NCI-H1092 treated with DMSO at 0.1 percent for 48 hours (cell line): ENCODE measurements around the gene CD46.

Experiments used
- DNase-seq: peaks from one replicate; lab custom pipeline; 2025; lab: John Stamatoyannopoulos, UW

CD46 gene

GRCh38 chr1:207828046-207828445, 76.2 kb downstream of the CD46 start:
- DNase-seq: no peak

GRCh38 chr1:207828485-207829158, 76.8 kb downstream of the CD46 start:
- peak; percentile 50 for DNase-seq

GRCh38 chr1:207829576-207829975, 77.7 kb downstream of the CD46 start:
- DNase-seq: no peak

GRCh38 chr1:207830788-207831187, 78.9 kb downstream of the CD46 start:
- DNase-seq: no peak

- no peak for DNase-seq
These were observed 79.9 kb downstream of the CD46 start for GRCh38 chr1:207831517-207832327.

GRCh38 chr1:207832796-207833195, 80.9 kb downstream of the CD46 start:
- no peak for DNase-seq

- no peak for DNase-seq
These were observed 81.5 kb downstream of the CD46 start for GRCh38 chr1:207833381-207833780.

GRCh38 chr1:207833956-207834660, 82.3 kb downstream of the CD46 start:
- no peak for DNase-seq

- DNase-seq: no peak
These were observed 84.1 kb downstream of the CD46 start for GRCh38 chr1:207835958-207836357.

- DNase-seq: no peak
These were observed 84.9 kb downstream of the CD46 start for GRCh38 chr1:207836591-207837347.

- no peak for DNase-seq
These were observed 85.8 kb downstream of the CD46 start for GRCh38 chr1:207837673-207838072.

- DNase-seq: no peak
These were observed 86.6 kb downstream of the CD46 start for GRCh38 chr1:207838156-207839082.

GRCh38 chr1:207839083-207839413, 87.2 kb downstream of the CD46 start:
- DNase-seq: no peak

- no peak for DNase-seq
These were observed 88.5 kb downstream of the CD46 start for GRCh38 chr1:207840380-207840779.

GRCh38 chr1:207841293-207841692, 89.4 kb downstream of the CD46 start:
- DNase-seq: no peak

- DNase-seq: no peak
These were observed 90.0 kb downstream of the CD46 start for GRCh38 chr1:207841901-207842300.

- no peak for DNase-seq
These were observed 90.7 kb downstream of the CD46 start for GRCh38 chr1:207842506-207842905.

GRCh38 chr1:207844371-207844770, 92.5 kb downstream of the CD46 start:
- DNase-seq: no peak
